ENCODE results near the gene ST3GAL2.

- TF ChIP-seq CTCF (IDR thresholded peaks at IDR 0.05), result no peak
- TF ChIP-seq POLR2A (IDR thresholded peaks at IDR 0.05), result no peak
These were observed 39.3 kb upstream of the ST3GAL2 start for GRCh38 chr16:70478169-70478568.
